ENCODE measurements around the gene GPR4.
A peak's percentile ranks its signal among the peaks of the same experiment; 100 is the strongest.
"Not testable (repeated sequence)": the region's sequence is repeated elsewhere in the genome, so short reads cannot be mapped to it uniquely, and the experiment has no call there.

Gene GPR4

GRCh38 chr19:45629704-45630103 is 27.7 kb upstream of the GPR4 start:
- no peaks in the 10 kb centered on the region for H3K9me3 Mint-ChIP-seq
- no peak for TF ChIP-seq CTCF (IDR thresholded peaks at IDR 0.05)
- H3K27me3 Mint-ChIP-seq (ENCODE audit: low read depth, poor library complexity): peaks cover 3% of the 10 kb centered on the region
- peaks cover 11% of the 10 kb centered on the region for H3K36me3 Mint-ChIP-seq (ENCODE audit: low read depth)
- H3K4me3 Mint-ChIP-seq: no peak overlapping the region
- H3K27ac Mint-ChIP-seq: no peak overlapping the region
- peaks cover 19% of the 10 kb centered on the region for H3K4me1 Mint-ChIP-seq
- no peak for DNase-seq

- H3K27ac Mint-ChIP-seq; H3K27me3 Mint-ChIP-seq (ENCODE audit: low read depth, poor library complexity); H3K9me3 Mint-ChIP-seq; DNase-seq; H3K4me3 Mint-ChIP-seq: not testable (repeated sequence)
- Mint-ChIP-seq H3K36me3 (ENCODE audit: low read depth) (peaks cover 19% of the 10 kb centered on the region), H3K4me1 (peaks cover 27% of the 10 kb centered on the region)
These were observed 26.2 kb upstream of the GPR4 start for GRCh38 chr19:45628219-45628618.

GRCh38 chr19:45623984-45624383 is 22.0 kb upstream of the GPR4 start:
- Mint-ChIP-seq H3K9me3 (no peaks in the 10 kb centered on the region), H3K27ac (no peak overlapping the region), H3K4me1 (peaks cover 35% of the 10 kb centered on the region), H3K4me3 (no peak overlapping the region), H3K27me3 (ENCODE audit: low read depth, poor library complexity) (peaks cover 7% of the 10 kb centered on the region), H3K36me3 (ENCODE audit: low read depth) (peaks cover 31% of the 10 kb centered on the region)
- no peak for TF ChIP-seq CTCF (IDR thresholded peaks at IDR 0.05)
- no peak for DNase-seq

- H3K27me3 Mint-ChIP-seq (ENCODE audit: low read depth, poor library complexity): peaks cover 4% of the 10 kb centered on the region
- no peak for DNase-seq
- peaks cover 26% of the 10 kb centered on the region for H3K36me3 Mint-ChIP-seq (ENCODE audit: low read depth)
- no peak overlapping the region for H3K27ac Mint-ChIP-seq
- TF ChIP-seq CTCF (IDR thresholded peaks at IDR 0.05): no peak
- H3K4me3 Mint-ChIP-seq: no peak overlapping the region
- H3K4me1 Mint-ChIP-seq: peaks cover 35% of the 10 kb centered on the region
- no peaks in the 10 kb centered on the region for H3K9me3 Mint-ChIP-seq
These were observed 20.0 kb upstream of the GPR4 start for GRCh38 chr19:45621976-45622503.

- TF ChIP-seq CTCF (IDR thresholded peaks at IDR 0.05): no peak
- Mint-ChIP-seq H3K36me3 (ENCODE audit: low read depth) (peaks cover 26% of the 10 kb centered on the region), H3K27me3 (ENCODE audit: low read depth, poor library complexity) (peaks cover 4% of the 10 kb centered on the region), H3K4me3 (no peak overlapping the region), H3K4me1 (peaks cover 40% of the 10 kb centered on the region), H3K27ac (no peak overlapping the region), H3K9me3 (no peaks in the 10 kb centered on the region)
- no peak for DNase-seq
These were observed 19.4 kb upstream of the GPR4 start for GRCh38 chr19:45621389-45621788.

- Mint-ChIP-seq H3K36me3 (ENCODE audit: low read depth) (peaks cover 23% of the 10 kb centered on the region), H3K27ac (peak overlapping the region; percentile 77), H3K9me3 (no peaks in the 10 kb centered on the region), H3K4me3 (peak overlapping the region; percentile 86), H3K4me1 (peaks cover 38% of the 10 kb centered on the region), H3K27me3 (ENCODE audit: low read depth, poor library complexity) (peaks cover 12% of the 10 kb centered on the region)
- no peak for TF ChIP-seq CTCF (IDR thresholded peaks at IDR 0.05)
- DNase-seq: no peak
These were observed 14.6 kb upstream of the GPR4 start for GRCh38 chr19:45616704-45617017.

All from nephron progenitor cell (in vitro differentiated cells).